Type B pancreatic cell (in vitro differentiated cells): ENCODE results near the gene AK8. TPM values are rescaled to one million over a fixed set of nuclear protein-coding genes. Genes with fewer than 3 reads are reported as not detected.

Experiments
- DNase-seq: peaks from one replicate; pipeline ENCODE4 v3.0.0; 2021; ENCODE audit warnings: mixed read lengths; ENCODE audit not compliant: unreplicated experiment; ENCODE audit errors: extremely low spot score
- H3K27ac Mint-ChIP-seq: 2 replicates; pipeline ENCODE4 v1.8.0; 2021; ENCODE audit warnings: mild to moderate bottlenecking, mixed read lengths
- H3K27me3 Mint-ChIP-seq: 2 replicates; pipeline ENCODE4 v1.8.0; 2021; ENCODE audit warnings: mixed read lengths
- H3K36me3 Mint-ChIP-seq: 2 replicates; pipeline ENCODE4 v1.8.0; 2021; ENCODE audit warnings: mixed read lengths
- H3K4me1 Mint-ChIP-seq: one replicate; pipeline ENCODE4 v1.8.0; 2021; ENCODE audit warnings: mixed read lengths; ENCODE audit not compliant: unreplicated experiment
- H3K4me3 Mint-ChIP-seq: 2 replicates; pipeline ENCODE4 v1.8.0; 2021; ENCODE audit warnings: mild to moderate bottlenecking, mixed read lengths
- H3K9me3 Mint-ChIP-seq: 2 replicates; pipeline ENCODE4 v1.8.0; 2021; ENCODE audit warnings: mixed read lengths
- CTCF ChIP-seq: fragments of 200-600 bp; sonication (generic); conservative IDR thresholded peaks from 2 replicates; pipeline ENCODE4 v1.5.0; 2021; ENCODE audit warnings: antibody characterized with exemption, mild to moderate bottlenecking
- total RNA-seq: library from RNA; stranded (reverse); gene quantifications from 2 replicates; pipeline ENCODE4 v1.2.1, GENCODE V29; 2021; ENCODE audit warnings: low replicate concordance

AK8 gene
- total RNA-seq, 1 donor from 2014 or later = 5.5 TPM

DNA sequence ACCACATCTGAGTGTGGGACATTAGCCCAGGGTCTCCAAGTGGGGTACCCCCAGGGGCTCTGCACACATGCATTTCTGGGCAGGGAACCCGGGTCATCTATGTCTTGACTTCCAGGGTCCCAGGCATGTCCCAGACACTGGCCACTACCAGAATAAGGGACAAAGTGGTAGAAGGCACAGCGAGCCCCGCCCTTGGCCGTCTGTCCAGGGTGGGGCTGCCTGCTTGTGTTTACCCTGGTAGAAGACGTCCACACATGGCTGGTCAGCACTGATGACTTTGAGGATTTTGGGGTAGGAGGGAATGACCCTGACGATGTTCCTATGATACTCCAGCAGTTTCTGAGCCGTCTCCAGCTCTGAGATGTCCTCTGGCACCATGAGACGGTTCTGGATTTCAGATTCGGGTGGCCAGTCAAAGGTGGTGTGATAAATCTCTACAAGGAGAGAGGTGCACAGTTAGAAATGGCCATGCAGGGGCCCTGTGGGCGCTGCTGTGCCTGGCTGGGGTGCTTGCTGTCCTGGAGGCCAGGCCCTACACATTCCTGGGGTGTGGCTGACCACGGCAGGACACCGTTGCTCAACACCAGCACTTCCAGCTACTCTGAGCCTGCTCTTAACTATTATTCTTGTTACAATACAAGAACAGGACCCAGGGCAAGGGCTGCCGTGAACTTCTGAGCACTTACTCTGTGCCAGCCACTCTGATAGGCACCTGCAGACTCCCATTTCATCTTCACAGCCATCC is 51.3 kb downstream of the AK8 start:
- no peaks in the 10 kb centered on the region for H3K36me3 Mint-ChIP-seq
- no peak for TF ChIP-seq CTCF
- no peaks in the 10 kb centered on the region for H3K4me1 Mint-ChIP-seq
- no peaks in the 10 kb centered on the region for H3K27me3 Mint-ChIP-seq
- H3K27ac Mint-ChIP-seq = no peak overlapping the region
- no peak overlapping the region for H3K4me3 Mint-ChIP-seq
- no peak for DNase-seq
- H3K9me3 Mint-ChIP-seq = no peaks in the 10 kb centered on the region

DNA sequence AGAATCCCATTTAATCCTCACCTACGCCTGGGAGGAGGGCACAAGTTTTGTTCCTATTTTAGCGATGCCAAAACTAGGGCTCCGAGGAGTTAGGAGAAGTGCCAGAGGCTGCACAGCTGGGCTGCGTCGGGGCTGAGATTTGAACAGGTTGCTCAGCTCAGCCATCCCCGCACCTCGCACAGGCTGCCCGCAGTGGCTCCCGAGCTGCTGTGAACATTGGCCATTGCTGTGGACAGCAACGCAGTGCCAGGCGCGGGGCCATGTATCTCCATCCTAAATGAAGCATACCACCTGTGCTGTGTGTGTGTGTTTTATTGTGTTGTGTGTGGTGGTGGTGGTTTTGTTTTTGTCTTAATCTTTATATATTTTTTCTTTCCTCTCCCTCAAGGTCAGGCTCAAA is 52.0 kb downstream of the AK8 start:
- Mint-ChIP-seq H3K27me3 (no peaks in the 10 kb centered on the region), H3K4me1 (no peaks in the 10 kb centered on the region), H3K4me3 (no peak overlapping the region), H3K9me3 (no peaks in the 10 kb centered on the region), H3K27ac (no peak overlapping the region), H3K36me3 (no peaks in the 10 kb centered on the region)
- TF ChIP-seq CTCF = no peak
- DNase-seq = no peak

GRCh38 chr9:132825430-132825829 is 52.7 kb downstream of the AK8 start:
- DNase-seq = no peak
- no peak for TF ChIP-seq CTCF
- H3K4me3 Mint-ChIP-seq = no peak overlapping the region
- H3K27me3 Mint-ChIP-seq = no peaks in the 10 kb centered on the region
- no peak overlapping the region for H3K27ac Mint-ChIP-seq
- no peaks in the 10 kb centered on the region for H3K9me3 Mint-ChIP-seq
- H3K4me1 Mint-ChIP-seq = no peaks in the 10 kb centered on the region
- no peaks in the 10 kb centered on the region for H3K36me3 Mint-ChIP-seq

DNA sequence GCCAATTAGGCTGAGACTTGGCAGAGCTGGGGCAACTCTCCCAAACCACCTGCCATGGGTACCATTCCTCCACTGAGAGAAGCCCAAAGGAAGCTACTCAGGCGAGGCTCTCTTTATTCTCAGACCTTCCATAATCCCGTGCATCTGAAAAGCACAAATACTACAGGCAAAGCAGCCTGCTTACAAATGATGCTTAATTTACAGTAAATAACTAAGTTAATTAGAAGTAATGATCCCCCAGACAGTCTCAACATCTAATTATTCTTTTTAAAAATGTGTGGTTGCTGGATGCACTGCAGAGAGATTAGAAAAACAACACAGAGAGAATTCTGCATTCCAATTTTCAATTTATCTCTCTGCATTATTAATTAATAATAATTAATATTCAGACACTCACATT is 53.1 kb downstream of the AK8 start:
- Mint-ChIP-seq H3K9me3 (no peaks in the 10 kb centered on the region), H3K4me1 (no peaks in the 10 kb centered on the region), H3K36me3 (no peaks in the 10 kb centered on the region), H3K27ac (no peak overlapping the region), H3K4me3 (no peak overlapping the region), H3K27me3 (no peaks in the 10 kb centered on the region)
- no peak for TF ChIP-seq CTCF
- DNase-seq = no peak

- no peaks in the 10 kb centered on the region for H3K27me3 Mint-ChIP-seq
- H3K9me3 Mint-ChIP-seq = no peaks in the 10 kb centered on the region
- no peaks in the 10 kb centered on the region for H3K36me3 Mint-ChIP-seq
- no peak overlapping the region for H3K4me3 Mint-ChIP-seq
- no peak for DNase-seq
- H3K27ac Mint-ChIP-seq = no peak overlapping the region
- H3K4me1 Mint-ChIP-seq = no peaks in the 10 kb centered on the region
- no peak for TF ChIP-seq CTCF
Observed at GRCh38 chr9:132824151-132824550, 53.9 kb downstream of the AK8 start.
